C4-2B (cell line): ENCODE data around the gene PRSS27.

ENCODE experiments used
- CTCF ChIP-seq: fragments of 450-650 bp; conservative IDR thresholded peaks from 2 replicates; pipeline ENCODE4 v1.5.1; 2017; ENCODE audit warnings: mild to moderate bottlenecking
- ZFX ChIP-seq: fragments of 450-650 bp; IDR thresholded peaks from 2 replicates; pipeline ENCODE4 v1.6.1; 2017

- TF ChIP-seq CTCF, result no peak
- no peak for TF ChIP-seq ZFX
These were observed 17.2 kb upstream of the PRSS27 start for GRCh38 chr16:2737238-2737605.
